Keratinocyte (primary cell): ENCODE measurements around the gene PSMF1. TPM values are rescaled to one million over a fixed set of nuclear protein-coding genes. Genes with fewer than 3 reads are reported as not detected.

Experiments used
- DNase-seq: peaks from one replicate; pipeline ENCODE4 v3.0.0-alpha.2; 2011; ENCODE audit warnings: low read depth, missing footprints, low spot score
- FAIRE-seq: peaks from 2 replicates; lab custom pipeline; 2011; peaks lifted over from hg19 to GRCh38; lab: Jason Lieb, UNC
- H2AFZ ChIP-seq: 2 replicates; pipeline ENCODE4 v1.6.0; 2012; ENCODE audit warnings: low read length, control low read depth, inconsistent platforms; ENCODE audit not compliant: control insufficient read depth
- H3K27ac ChIP-seq: 2 replicates; pipeline ENCODE4 v1.5.1; 2011; ENCODE audit warnings: low read length; ENCODE audit not compliant: control insufficient read depth, insufficient read depth
- H3K27me3 ChIP-seq: 3 replicates; pipeline ENCODE4 v1.6.0; 2011; ENCODE audit warnings: low read length; ENCODE audit not compliant: control insufficient read depth, insufficient read depth; ENCODE audit errors: extremely low read depth
- H3K36me3 ChIP-seq, 2 experiments: 2 replicates in 1 of 2; 3 replicates in 1 of 2; pipeline ENCODE4 v1.5.1; 2011; ENCODE audit warnings: low read length in 2 of 2, mild to moderate bottlenecking in 1 of 2; ENCODE audit not compliant: control insufficient read depth in 2 of 2, insufficient read depth in 2 of 2; ENCODE audit errors: extremely low read depth in 1 of 2
- H3K4me1 ChIP-seq: 3 replicates; pipeline ENCODE4 v1.5.1; 2011; ENCODE audit warnings: low read length; ENCODE audit not compliant: control insufficient read depth, insufficient read depth; ENCODE audit errors: extremely low read depth
- H3K4me2 ChIP-seq: 3 replicates; pipeline ENCODE4 v1.6.0; 2011; ENCODE audit warnings: low read depth, low read length; ENCODE audit not compliant: control insufficient read depth, insufficient read depth; ENCODE audit errors: extremely low read depth
- H3K4me3 ChIP-seq, 3 experiments: fragments of 200-600 bp in 1 of 3; sonication (generic) in 1 of 3; 2 replicates in 2 of 3; 3 replicates in 1 of 3; pipeline ENCODE4 v1.5.1; 2011 to 2016; ENCODE audit warnings: low read length in 3 of 3, mild to moderate bottlenecking in 3 of 3, control low read depth in 2 of 3, inconsistent platforms in 1 of 3, low read depth in 1 of 3, mixed read lengths in 1 of 3, mixed run types in 1 of 3, moderate library complexity in 1 of 3; ENCODE audit not compliant: control insufficient read depth in 2 of 3, insufficient read depth in 2 of 3; ENCODE audit errors: extremely low read depth in 1 of 3
- H3K79me2 ChIP-seq: 2 replicates; pipeline ENCODE4 v1.6.0; 2012; ENCODE audit warnings: low read length; ENCODE audit not compliant: control insufficient read depth, insufficient read depth
- H3K9ac ChIP-seq: 3 replicates; pipeline ENCODE4 v1.6.0; 2011; ENCODE audit warnings: low read length; ENCODE audit not compliant: control insufficient read depth, insufficient read depth; ENCODE audit errors: extremely low read depth
- H3K9me1 ChIP-seq: 3 replicates; pipeline ENCODE4 v1.6.0; 2011; ENCODE audit warnings: low read length; ENCODE audit not compliant: control insufficient read depth, insufficient read depth; ENCODE audit errors: extremely low read depth
- H3K9me3 ChIP-seq: 2 replicates; pipeline ENCODE4 v1.5.1; 2012; ENCODE audit warnings: low read depth, low read length; ENCODE audit not compliant: control insufficient read depth
- H4K20me1 ChIP-seq: 3 replicates; pipeline ENCODE4 v1.6.0; 2011; ENCODE audit warnings: low read length; ENCODE audit not compliant: control insufficient read depth, insufficient read depth; ENCODE audit errors: extremely low read depth
- EZH2 ChIP-seq: IDR thresholded peaks from one replicate; pipeline ENCODE4 v1.6.1; 2012; ENCODE audit warnings: inconsistent platforms, mild to moderate bottlenecking, low read length, moderate library complexity
- dilution Hi-C: fragments of 300-500 bp; cut with MboI; formaldehyde crosslinking; loops from one replicate; pipeline ENCODE4 v1.7.0; 2020; ENCODE audit warnings: low sequenced_read_pairs; ENCODE audit not compliant: extremely low pct_ligation_motif_present
- polyA plus RNA-seq, 5 experiments: library from polyadenylated mRNA; depleted of rRNA in 3 of 5; stranded (reverse) in 3 of 5; stranded (forward) in 1 of 5; unstranded in 1 of 5; fragments of >200 nt; gene quantifications; 1 replicate in 1 of 5; 2 replicates in 3 of 5; 3 replicates in 1 of 5; pipeline versions ENCODE4 v1.2.1 to v1.2.3, GENCODE V29; 2011 to 2012; ENCODE audit warnings: missing spikeins in 2 of 5, low read depth in 1 of 5, low replicate concordance in 1 of 5
- TF ChIP-seq, protein P1 (sequence below), 3 experiments: IDR thresholded peaks in 1 of 3; conservative IDR thresholded peaks in 1 of 3; optimal IDR thresholded peaks in 1 of 3; 2 replicates in 2 of 3; 3 replicates in 1 of 3; pipeline versions ENCODE3 to v1.5.1; 2011; ENCODE audit warnings: low read length in 3 of 3, mild to moderate bottlenecking in 3 of 3, moderate library complexity in 2 of 3, control low read depth in 1 of 3, inconsistent platforms in 1 of 3; ENCODE audit not compliant: insufficient read depth in 2 of 3; ENCODE audit errors: extremely low read depth in 1 of 3

PSMF1 gene
- polyA plus RNA-seq, 1 donor (not counting 4 experiments of a cell fraction or from before 2014, with no cell fraction given) = 58.5 TPM

- no peak for FAIRE-seq
- Histone ChIP-seq H3K9me1 (no peaks in the 10 kb centered on the region), H3K27ac (no peak overlapping the region), H3K79me2 (no peaks in the 10 kb centered on the region), H3K36me3 (no peaks in the 10 kb centered on the region), H3K4me2 (no peak overlapping the region), H3K9ac (no peak overlapping the region), H3K4me3 (no peak overlapping the region), H3K27me3 (peaks cover 15% of the 10 kb centered on the region), H3K9me3 (no peaks in the 10 kb centered on the region), H4K20me1 (no peaks in the 10 kb centered on the region), H2AFZ (no peak overlapping the region), H3K4me1 (no peaks in the 10 kb centered on the region)
- TF ChIP-seq EZH2 = no peak
- TF ChIP-seq, protein P1, sequence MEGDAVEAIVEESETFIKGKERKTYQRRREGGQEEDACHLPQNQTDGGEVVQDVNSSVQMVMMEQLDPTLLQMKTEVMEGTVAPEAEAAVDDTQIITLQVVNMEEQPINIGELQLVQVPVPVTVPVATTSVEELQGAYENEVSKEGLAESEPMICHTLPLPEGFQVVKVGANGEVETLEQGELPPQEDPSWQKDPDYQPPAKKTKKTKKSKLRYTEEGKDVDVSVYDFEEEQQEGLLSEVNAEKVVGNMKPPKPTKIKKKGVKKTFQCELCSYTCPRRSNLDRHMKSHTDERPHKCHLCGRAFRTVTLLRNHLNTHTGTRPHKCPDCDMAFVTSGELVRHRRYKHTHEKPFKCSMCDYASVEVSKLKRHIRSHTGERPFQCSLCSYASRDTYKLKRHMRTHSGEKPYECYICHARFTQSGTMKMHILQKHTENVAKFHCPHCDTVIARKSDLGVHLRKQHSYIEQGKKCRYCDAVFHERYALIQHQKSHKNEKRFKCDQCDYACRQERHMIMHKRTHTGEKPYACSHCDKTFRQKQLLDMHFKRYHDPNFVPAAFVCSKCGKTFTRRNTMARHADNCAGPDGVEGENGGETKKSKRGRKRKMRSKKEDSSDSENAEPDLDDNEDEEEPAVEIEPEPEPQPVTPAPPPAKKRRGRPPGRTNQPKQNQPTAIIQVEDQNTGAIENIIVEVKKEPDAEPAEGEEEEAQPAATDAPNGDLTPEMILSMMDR (optimal IDR thresholded peaks at IDR 0.05 in 1 of 3, IDR thresholded peaks at IDR 0.05 in 1 of 3, conservative IDR thresholded peaks at IDR 0.05 in 1 of 3; ENCODE audit: extremely low read depth in 1 of 3, insufficient read depth in 2 of 3, low read length in 3 of 3) = no peak
- dilution Hi-C loops = no loop called here
- no peak for DNase-seq
These were observed 71.4 kb downstream of the PSMF1 start for GRCh38 chr20:1189827-1190226.

GRCh38 chr20:1190847-1191246 lies 72.4 kb downstream of the PSMF1 start:
- Histone ChIP-seq H2AFZ (no peak overlapping the region), H4K20me1 (no peaks in the 10 kb centered on the region), H3K9me3 (no peaks in the 10 kb centered on the region), H3K4me2 (no peak overlapping the region), H3K27me3 (peaks cover 12% of the 10 kb centered on the region), H3K4me3 (no peak overlapping the region), H3K9me1 (no peaks in the 10 kb centered on the region), H3K9ac (no peak overlapping the region), H3K36me3 (no peaks in the 10 kb centered on the region), H3K79me2 (no peaks in the 10 kb centered on the region), H3K4me1 (no peaks in the 10 kb centered on the region), H3K27ac (no peak overlapping the region)
- FAIRE-seq (no peak), DNase-seq (no peak)
- dilution Hi-C loops = no loop called here
- TF ChIP-seq EZH2 = no peak
- TF ChIP-seq, protein P1 (optimal IDR thresholded peaks at IDR 0.05 in 1 of 3, IDR thresholded peaks at IDR 0.05 in 1 of 3, conservative IDR thresholded peaks at IDR 0.05 in 1 of 3; ENCODE audit: extremely low read depth in 1 of 3, insufficient read depth in 2 of 3, low read length in 3 of 3) = no peak
